Thyroid gland (tissue), 4 donors: ENCODE measurements around the gene CCDC82.

Source experiments
- CTCF ChIP-seq, 6 experiments: fragments of 200-600 bp in 3 of 6; fragments of 450-650 bp in 3 of 6; sonication (generic) in 3 of 6; IDR thresholded peaks; one replicate each; pipeline ENCODE4 v1.5.1; 2016 to 2019; ENCODE audit warnings: antibody characterized with exemption in 6 of 6, mild to moderate bottlenecking in 2 of 6, inconsistent platforms in 1 of 6, moderate library complexity in 1 of 6
- POLR2A ChIP-seq, 2 donors: fragments of 450-650 bp; IDR thresholded peaks; one replicate each; pipeline ENCODE4 v1.6.1; 2017; ENCODE audit warnings: antibody characterized with exemption in 2 of 2, mild to moderate bottlenecking in 2 of 2, moderate library complexity in 1 of 2

- TF ChIP-seq CTCF (IDR thresholded peaks at IDR 0.05), result no peak
- no peak for TF ChIP-seq POLR2A (IDR thresholded peaks at IDR 0.05)
Measured at GRCh38 chr11:96309643-96310017, 80.1 kb downstream of the CCDC82 start.
